Neutrophil (primary cell): ENCODE measurements around the gene RHOT1.
"Not testable (repeated sequence)": the region's sequence is repeated elsewhere in the genome, so short reads cannot be mapped to it uniquely, and the experiment has no call there.

Experiments
- H3K27ac ChIP-seq: fragments of 200-600 bp; sonication (generic); 2 replicates; pipeline ENCODE4 v1.5.1; 2016; ENCODE audit warnings: mild to moderate bottlenecking, moderate library complexity
- H3K27me3 ChIP-seq: fragments of 200-600 bp; sonication (generic); 2 replicates; pipeline ENCODE4 v1.6.0; 2016; ENCODE audit warnings: mild to moderate bottlenecking
- H3K36me3 ChIP-seq: fragments of 200-600 bp; sonication (generic); 2 replicates; pipeline ENCODE4 v1.5.1; 2017
- H3K4me1 ChIP-seq, 2 experiments: fragments of 200-600 bp in 1 of 2; sonication (generic) in 1 of 2; 1 replicate in 1 of 2; 2 replicates in 1 of 2; pipeline versions ENCODE4 v1.5.1 to v1.6.1; 2013 to 2016; ENCODE audit warnings: low read depth in 1 of 2, low read length in 1 of 2, mild to moderate bottlenecking in 1 of 2, moderate library complexity in 1 of 2; ENCODE audit not compliant: control insufficient read depth in 1 of 2, insufficient read depth in 1 of 2
- H3K4me3 ChIP-seq, 2 experiments: fragments of 200-600 bp in 1 of 2; sonication (generic) in 1 of 2; 1 replicate in 1 of 2; 2 replicates in 1 of 2; pipeline ENCODE4 v1.5.1; 2013 to 2016; ENCODE audit warnings: low read depth in 1 of 2, low read length in 1 of 2, mild to moderate bottlenecking in 1 of 2, moderate library complexity in 1 of 2
- H3K9me3 ChIP-seq: fragments of 200-600 bp; sonication (generic); 2 replicates; pipeline ENCODE4 v1.5.1; 2016
- TF ChIP-seq, protein P1 (sequence below): fragments of 200-600 bp; sonication (generic); IDR thresholded peaks from 2 replicates; pipeline ENCODE4 v1.5.1; 2016; ENCODE audit warnings: antibody characterized with exemption

RHOT1 gene

DNA sequence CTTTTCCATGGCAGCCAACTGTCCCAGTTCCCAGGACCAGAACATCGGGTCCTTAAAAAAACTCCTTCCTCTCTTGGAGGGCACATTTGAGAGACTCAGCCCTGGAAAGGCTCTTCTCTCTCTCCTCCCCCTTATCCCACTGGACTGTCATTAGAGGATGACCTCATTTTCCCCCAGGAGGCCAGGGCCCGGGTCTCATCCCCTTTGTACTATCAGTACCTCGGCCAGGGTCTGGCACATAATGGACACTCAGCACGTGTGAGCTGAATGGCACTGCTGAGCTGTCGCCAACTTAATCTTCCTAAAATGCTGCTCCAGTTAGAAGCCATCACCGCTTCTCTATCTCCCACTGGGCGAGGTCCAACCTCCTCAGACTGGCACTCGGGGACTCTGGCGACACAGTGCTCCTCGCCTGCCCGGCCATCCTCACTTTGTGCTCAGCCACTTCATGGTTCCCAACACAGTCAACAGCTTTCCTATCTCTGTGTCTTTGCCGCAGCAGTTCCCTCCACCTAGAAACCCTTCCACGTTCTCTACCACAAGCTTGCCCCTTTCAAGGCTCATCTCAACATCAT is 119.7 kb downstream of the RHOT1 start:
- no peaks in the 10 kb centered on the region for H3K36me3 ChIP-seq
- peaks cover 8 to 15% of the 10 kb centered on the region in 2 experiments for H3K4me1 ChIP-seq
- H3K27ac ChIP-seq = no peak overlapping the region
- TF ChIP-seq, protein P1, sequence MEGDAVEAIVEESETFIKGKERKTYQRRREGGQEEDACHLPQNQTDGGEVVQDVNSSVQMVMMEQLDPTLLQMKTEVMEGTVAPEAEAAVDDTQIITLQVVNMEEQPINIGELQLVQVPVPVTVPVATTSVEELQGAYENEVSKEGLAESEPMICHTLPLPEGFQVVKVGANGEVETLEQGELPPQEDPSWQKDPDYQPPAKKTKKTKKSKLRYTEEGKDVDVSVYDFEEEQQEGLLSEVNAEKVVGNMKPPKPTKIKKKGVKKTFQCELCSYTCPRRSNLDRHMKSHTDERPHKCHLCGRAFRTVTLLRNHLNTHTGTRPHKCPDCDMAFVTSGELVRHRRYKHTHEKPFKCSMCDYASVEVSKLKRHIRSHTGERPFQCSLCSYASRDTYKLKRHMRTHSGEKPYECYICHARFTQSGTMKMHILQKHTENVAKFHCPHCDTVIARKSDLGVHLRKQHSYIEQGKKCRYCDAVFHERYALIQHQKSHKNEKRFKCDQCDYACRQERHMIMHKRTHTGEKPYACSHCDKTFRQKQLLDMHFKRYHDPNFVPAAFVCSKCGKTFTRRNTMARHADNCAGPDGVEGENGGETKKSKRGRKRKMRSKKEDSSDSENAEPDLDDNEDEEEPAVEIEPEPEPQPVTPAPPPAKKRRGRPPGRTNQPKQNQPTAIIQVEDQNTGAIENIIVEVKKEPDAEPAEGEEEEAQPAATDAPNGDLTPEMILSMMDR = no peak
- no peak overlapping the region for H3K4me3 ChIP-seq
- H3K9me3 ChIP-seq = no peaks in the 10 kb centered on the region
- H3K27me3 ChIP-seq = peaks cover 99% of the 10 kb centered on the region

DNA sequence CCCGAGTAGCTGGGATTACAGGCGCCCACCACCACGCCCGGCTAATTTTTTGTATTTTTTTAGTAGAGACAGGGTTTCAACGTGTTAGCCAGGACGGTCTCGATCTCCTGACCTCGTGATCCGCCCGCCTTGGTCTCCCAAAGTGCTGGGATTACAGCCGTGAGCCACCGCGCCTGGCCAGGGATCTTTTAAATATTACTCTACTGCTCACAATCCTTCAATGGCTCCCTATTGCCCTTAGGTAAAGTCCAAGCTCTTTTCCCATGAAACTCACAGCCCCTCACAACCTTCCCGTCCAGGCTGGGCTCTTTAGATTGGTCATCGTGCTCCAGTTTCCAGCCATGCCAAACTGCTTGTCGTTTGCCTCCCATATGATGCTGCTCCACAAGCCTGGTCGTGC is 121.2 kb downstream of the RHOT1 start:
- peaks cover 9 to 18% of the 10 kb centered on the region in 2 experiments for H3K4me1 ChIP-seq
- H3K27me3 ChIP-seq = peaks cover 99% of the 10 kb centered on the region

DNA sequence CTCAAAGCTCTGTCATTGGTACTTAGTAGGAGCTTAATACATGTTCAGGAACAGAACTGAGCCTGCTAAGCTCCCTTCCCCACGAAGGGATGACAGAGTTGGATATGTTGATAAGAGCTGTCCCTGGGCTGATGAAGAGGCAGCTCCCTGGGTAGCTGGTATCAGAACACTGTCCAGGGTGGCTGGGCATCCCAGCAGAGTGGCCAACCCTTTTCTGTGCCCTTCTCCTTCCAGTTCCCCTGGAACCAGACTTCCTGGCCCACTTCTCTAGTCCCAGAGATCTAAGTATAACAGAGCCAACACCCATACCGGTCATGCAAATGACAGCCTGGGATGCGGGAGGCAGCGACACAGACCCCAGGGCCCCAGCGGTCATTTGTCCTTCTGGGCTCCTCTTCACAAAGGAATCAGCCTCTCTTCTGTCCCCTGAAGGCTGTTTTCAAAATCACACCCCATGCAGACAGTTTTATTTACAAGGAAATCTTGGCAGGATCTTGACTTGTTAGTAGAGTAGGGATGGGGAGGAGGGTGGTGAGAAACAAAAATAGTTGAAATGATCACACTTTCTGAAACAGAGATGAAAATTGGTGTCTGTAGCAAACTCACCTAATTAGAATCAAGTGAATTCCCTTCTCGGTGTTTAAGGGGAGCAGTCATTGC is 122.0 kb downstream of the RHOT1 start:
- H3K36me3 ChIP-seq = no peaks in the 10 kb centered on the region
- H3K9me3 ChIP-seq = no peaks in the 10 kb centered on the region
- H3K4me3 ChIP-seq = no peak overlapping the region
- TF ChIP-seq, protein P1 = no peak
- peaks cover 99% of the 10 kb centered on the region for H3K27me3 ChIP-seq
- H3K4me1 ChIP-seq = peaks cover 9 to 18% of the 10 kb centered on the region in 2 experiments
- H3K27ac ChIP-seq = no peak overlapping the region

More for the DNA sequence above, 121.2 kb downstream of the RHOT1 start:
- not testable (repeated sequence) for H3K4me3 ChIP-seq, H3K27ac ChIP-seq, H3K36me3 ChIP-seq, H3K9me3 ChIP-seq

DNA sequence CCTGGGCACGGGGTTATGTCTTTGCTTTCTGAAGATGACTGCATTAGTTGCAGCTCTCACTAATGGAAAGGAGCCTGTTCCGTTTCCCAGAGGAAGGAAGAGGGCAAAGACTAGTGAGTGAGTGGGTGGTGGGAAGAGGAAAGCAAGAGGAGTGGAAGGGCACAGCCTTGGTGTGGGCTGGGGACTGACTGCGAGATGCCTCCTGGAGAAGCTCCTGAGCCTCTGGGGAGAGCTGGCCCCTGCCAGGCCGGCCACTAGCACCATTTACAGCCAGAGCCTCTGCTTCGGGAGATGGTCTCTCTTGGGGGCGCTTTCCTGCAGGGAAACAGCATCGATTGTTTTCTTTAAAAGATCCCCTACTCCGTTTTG is 122.5 kb downstream of the RHOT1 start:
- H3K9me3 ChIP-seq = no peaks in the 10 kb centered on the region
- H3K27ac ChIP-seq = no peak overlapping the region
- peaks cover 9 to 18% of the 10 kb centered on the region in 2 experiments for H3K4me1 ChIP-seq
- H3K4me3 ChIP-seq = no peak overlapping the region
- TF ChIP-seq, protein P1 = no peak
- peaks cover 99% of the 10 kb centered on the region for H3K27me3 ChIP-seq
- H3K36me3 ChIP-seq = no peaks in the 10 kb centered on the region

DNA sequence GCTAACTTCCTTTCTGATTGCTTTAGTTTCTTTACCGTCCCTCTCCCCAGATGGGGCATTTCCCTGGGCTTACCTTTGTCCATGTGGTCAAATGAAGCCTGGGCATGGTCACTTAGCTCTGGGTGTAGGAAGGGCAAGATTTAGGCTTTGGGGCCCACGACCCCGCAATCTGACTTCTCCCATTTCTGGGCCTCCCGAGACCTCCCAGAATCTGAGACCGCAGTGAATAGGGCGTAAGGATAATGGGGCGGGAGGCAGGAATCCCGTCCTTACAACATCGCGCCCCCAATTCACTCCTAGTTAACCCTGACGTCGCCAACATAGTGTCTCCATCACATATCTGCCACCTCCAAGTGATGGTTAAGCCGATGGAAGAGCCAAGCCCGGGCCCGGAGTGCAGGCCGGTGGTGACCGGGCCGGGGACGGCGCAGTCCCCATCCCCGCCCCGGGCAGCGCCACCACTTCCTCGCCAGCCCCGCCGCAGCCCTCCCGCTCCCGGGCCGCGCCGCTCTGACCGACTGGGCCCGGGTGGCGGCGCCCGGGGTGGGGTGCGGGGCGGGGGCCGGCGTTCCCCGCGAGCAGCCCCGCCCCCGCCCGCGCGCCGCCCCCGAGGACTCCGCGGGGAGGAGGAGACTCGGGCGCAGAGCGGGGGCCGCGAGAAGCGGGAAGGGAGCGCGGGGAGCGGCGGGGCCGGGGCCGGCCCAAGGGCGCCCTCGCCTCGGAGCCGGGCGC is 123.1 kb downstream of the RHOT1 start, which contains the start of gene RHBDL3:
Gene RHBDL3, plus strand, starts transcription at position 641 of the 732 bp plus-strand sequence. CDS start 358 bp downstream, outside the sequence.
- Histone ChIP-seq H3K9me3 (no peaks in the 10 kb centered on the region), H3K4me1 (peaks cover 9 to 18% of the 10 kb centered on the region in 2 experiments), H3K4me3 (peak within 1 kb of the TSS in 1 of 2 experiments; percentile 40), H3K27ac (no peak within 1 kb of the TSS), H3K27me3 (peaks cover 99% of the 10 kb centered on the region), H3K36me3 (no peaks in the 10 kb centered on the region)
- TF ChIP-seq, protein P1 = no peak

DNA sequence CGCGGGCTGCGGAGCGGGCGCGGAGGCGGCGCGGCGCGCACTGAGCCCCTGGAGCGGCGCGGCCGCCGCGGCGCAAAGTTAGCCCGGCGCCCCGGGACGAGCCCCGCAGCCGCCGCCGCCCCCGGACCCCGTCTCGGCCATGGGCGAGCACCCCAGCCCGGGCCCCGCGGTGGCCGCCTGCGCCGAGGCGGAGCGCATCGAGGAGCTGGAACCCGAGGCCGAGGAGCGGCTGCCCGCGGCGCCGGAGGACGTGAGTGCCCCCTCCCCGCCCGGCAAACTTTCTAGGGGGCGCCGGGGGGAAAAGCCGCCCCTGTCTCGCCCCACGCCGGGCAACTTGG is 123.7 kb downstream of the RHOT1 start:
- no peaks in the 10 kb centered on the region for H3K36me3 ChIP-seq
- no peak overlapping the region for H3K27ac ChIP-seq
- peaks cover 9 to 18% of the 10 kb centered on the region in 2 experiments for H3K4me1 ChIP-seq
- TF ChIP-seq, protein P1 = no peak
- H3K4me3 ChIP-seq = peak overlapping the region in 1 of 2 experiments; percentile 40
- H3K27me3 ChIP-seq = peaks cover 100% of the 10 kb centered on the region
- no peaks in the 10 kb centered on the region for H3K9me3 ChIP-seq
